GM19438 (cell line): Measurements from ENCODE around the gene SLC12A9.

ENCODE experiments used
- ATAC-seq: cut with Tn5 transposase; IDR thresholded peaks from one replicate; pipeline ENCODE4 v1.9.1; 2021; ENCODE audit warnings: low read depth; ENCODE audit not compliant: unreplicated experiment

SLC12A9 gene

DNA sequence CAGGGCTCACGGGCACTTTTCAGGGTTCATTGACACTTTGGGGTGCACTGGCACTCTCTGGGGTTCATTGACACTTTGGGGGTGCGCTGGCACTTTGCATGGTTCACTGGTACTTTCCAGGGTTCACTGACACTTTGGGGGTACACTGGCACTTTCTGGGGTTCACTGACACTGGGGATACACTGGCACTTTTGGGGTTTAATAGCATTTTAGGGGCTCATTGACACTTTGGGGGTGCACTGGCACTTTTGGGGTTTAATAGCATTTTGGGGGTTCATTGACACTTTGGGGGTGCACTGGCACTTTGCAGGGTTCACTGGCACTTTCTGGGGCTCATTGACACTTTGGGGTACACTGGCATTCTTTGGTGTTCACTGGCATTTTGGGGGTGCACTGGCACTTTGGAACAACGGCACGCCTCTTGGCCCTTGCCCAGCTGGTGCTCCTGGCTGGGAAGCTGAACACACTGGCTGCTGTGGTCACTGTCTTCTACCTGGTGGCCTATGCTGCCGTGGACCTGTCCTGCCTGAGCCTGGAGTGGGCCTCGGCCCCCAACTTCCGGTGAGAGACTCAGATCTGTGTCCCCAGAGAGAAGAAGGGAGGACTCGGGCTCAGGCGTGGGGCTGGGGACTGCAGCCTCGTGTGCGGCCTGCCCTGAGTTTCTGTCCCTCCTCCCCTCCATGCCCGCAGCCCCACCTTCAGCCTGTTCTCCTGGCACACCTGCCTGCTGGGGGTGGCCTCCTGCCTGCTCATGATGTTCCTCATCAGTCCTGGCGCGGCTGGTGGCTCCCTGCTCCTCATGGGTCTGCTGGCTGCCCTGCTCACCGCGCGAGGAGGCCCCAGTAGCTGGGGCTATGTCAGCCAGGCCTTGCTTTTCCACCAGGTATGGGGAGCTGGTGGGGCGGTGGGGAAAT is 8.4 kb downstream of the SLC12A9 start:
- ATAC-seq = no peak

DNA sequence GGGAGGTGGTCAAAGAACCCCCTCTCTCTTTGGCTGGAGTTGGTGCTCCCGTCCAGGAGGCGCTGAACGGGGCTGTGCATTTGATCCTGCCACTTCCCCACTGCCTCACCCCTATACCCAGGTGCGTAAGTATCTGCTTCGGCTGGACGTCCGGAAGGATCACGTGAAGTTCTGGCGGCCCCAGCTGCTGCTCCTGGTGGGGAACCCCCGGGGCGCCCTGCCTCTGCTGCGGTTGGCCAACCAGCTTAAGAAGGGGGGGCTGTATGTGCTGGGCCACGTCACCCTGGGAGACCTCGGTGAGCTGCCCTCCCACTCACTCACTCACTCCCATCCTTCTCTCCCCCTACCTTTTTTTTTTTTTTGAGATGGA is 9.1 kb downstream of the SLC12A9 start:
- no peak for ATAC-seq

DNA sequence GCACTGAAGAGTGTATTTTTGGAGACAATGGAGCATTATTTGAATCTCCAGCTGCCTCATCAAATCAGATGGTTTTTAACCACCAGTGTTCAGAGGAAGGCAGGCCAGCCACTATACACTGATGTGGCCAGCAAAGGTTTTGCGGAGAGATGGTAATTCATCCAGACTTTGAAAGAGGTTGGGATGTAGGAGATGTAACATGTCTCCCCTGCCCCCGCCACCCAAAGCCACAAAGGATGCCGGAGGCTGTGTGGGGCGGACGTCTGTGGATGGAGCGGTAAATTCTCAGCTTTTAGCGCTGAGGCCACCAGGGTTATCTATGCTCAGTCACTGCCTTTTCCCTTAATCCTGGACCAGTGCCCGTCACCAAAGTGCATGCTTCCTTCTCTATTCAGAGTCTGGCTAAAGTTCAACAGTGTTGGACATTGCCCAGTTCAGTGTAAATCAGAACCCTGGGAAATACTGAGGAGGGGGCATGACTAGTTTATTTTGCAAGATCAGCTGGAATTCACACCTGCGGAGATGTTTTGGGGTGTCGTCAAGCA is 11.0 kb downstream of the SLC12A9 start:
- no peak for ATAC-seq

DNA sequence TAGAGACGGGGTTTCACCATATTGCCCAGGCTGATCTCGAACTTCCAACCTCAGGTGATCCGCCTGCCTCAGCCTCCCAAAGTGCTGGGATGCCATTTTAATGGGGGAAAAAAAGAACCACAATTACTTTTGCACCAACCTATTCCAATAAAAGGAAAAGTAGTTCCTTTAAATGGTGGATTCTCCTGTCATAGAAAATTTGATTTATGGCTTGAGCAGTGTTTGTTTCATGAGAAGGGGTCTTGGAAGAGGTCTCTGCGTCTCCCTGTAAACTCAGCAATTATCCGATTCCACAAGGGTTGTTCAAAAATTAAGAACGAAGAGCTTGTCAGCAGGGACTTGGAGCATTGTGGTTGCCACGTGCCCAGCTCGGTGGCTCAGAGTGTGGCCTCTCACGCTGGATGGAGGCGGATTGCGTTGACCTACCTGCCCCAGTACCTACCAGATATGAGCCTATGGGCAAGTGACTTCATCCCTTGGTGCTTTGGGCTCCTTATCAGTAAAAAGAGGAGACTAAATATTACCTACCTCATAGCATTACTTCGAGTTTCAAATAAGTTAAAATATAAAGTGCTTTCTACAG is 11.8 kb downstream of the SLC12A9 start:
- no peak for ATAC-seq

DNA sequence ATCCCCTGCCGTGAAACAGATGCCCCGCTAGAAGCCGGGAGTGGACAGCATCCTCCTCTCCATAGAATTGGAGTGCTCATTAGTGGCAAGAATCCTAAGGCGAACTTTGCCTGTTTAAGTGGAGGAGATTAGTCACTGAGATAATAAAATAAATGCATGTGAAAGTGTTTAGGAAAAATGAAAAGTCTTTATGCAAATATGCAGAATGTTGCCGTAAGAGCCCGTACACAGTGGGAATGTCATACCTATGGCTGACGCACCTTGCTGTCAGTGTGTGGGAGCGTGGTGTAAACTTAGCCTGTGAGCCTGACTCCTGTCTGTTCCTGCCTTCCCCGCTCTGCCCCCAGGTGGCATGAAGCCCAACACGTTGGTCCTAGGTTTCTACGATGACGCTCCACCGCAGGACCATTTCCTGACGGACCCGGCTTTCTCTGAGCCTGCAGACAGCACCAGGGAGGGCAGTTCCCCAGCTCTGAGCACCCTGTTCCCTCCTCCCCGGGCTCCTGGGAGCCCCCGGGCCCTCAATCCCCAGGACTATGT is 12.9 kb downstream of the SLC12A9 start:
- ATAC-seq = no peak

DNA sequence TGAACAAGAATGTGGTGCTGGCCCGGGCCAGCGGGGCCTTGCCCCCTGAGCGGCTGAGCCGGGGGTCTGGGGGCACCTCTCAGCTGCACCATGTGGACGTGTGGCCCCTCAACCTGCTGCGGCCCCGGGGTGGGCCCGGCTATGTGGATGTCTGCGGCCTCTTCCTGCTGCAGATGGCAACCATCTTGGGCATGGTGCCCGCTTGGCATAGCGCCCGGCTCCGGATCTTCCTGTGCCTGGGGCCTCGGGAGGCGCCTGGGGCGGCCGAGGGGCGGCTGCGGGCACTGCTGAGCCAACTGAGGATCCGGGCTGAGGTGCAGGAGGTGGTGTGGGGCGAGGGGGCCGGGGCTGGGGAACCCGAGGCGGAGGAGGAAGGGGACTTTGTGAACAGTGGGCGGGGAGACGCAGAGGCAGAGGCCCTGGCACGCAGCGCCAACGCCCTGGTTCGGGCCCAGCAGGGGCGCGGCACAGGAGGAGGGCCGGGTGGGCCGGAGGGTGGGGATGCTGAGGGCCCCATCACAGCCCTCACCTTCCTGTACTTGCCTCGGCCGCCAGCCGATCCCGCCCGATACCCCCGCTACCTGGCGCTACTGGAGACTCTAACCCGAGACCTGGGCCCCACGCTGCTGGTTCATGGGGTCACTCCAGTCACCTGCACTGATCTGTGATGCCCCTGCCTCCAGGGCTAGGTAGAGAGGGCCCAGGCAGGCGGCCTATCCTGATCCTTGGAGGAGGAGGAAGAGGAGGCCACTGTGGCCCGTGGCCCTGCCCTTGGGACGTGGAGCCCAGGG is 13.6 kb downstream of the SLC12A9 start:
- no peak for ATAC-seq

DNA sequence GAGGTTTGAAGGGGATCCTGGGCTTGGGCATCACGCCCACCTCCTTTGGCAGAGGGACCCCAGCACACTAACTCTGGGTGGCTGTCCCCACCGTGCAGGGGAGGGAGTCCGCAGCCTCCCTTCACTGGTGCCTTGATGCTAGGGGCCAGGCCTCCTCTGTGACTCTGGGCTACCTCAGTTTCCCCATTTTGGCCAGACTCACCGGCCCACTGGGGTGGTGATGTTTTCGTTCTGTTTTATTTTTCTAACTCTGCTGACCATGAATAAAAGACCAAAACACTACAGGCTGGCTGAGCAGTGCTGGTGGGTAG is 14.2 kb downstream of the SLC12A9 start:
- no peak for ATAC-seq

DNA sequence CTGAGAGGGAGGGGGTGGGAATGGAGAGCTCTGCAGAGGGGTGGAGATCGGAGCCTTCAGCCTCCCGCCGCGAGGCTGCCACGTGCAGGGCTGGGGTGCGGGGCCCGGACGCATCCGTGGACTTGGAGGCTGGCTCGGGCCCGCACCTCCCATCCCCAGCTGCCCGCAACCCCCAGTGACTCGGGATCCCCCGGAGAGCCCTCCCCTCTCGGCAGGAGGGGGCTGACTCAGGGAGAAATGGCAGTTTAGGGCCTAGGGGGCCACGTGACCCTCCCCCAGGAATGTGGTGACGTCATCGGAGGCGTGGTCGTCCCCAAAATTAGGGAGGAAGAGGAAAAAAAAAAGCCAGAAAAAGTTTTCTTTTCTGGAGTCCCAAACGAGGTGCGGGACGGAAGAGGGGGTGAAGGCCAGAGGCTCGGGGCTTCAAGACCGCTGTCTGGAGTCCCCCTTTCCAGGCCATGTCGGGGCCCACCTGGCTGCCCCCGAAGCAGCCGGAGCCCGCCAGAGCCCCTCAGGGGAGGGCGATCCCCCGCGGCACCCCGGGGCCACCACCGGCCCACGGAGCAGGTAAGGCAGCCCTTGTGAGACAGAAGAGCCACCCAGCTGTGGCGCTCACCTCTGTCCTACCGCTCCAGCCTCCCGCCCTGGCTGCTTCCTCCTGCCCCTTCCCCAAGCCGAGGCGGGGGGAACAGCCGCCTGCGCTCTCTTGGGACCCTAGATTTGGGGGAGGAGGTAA is 14.7 kb downstream of the SLC12A9 start, which contains the start of gene TRIP6:
TRIP6 (plus strand) TSS at position 348 of the 736 bp plus-strand sequence; CDS start at position 459, 111 bp downstream.
- ATAC-seq = no peak

DNA sequence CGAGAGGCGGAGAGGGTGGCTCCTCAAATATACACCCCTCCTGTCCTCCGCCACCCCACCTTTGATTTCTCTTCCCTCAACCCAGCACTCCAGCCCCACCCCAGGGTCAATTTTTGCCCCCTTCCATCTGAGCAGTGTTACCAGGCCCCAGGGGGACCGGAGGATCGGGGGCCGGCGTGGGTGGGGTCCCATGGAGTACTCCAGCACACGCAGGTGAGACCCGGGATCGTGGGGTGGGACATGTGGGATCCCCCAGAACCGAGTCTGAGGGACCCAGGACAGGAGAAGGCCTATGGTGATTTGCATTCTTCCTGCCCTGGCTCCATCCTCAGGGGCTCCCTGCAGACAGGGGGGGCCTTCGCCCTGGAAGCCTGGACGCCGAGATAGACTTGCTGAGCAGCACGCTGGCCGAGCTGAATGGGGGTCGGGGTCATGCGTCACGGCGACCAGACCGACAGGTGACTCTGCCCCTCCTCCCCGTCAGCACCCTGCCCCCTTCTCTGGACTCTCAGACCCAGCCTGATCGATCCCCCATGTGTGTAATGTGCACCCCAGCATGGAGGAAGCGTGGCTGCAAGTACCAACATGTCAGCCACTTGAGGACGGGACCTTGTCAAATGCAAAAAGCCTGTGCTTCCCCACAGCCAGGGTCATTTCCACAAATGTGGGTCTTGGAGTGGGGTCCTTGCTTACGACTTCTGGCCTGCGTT is 15.4 kb downstream of the SLC12A9 start:
- ATAC-seq = no peak

DNA sequence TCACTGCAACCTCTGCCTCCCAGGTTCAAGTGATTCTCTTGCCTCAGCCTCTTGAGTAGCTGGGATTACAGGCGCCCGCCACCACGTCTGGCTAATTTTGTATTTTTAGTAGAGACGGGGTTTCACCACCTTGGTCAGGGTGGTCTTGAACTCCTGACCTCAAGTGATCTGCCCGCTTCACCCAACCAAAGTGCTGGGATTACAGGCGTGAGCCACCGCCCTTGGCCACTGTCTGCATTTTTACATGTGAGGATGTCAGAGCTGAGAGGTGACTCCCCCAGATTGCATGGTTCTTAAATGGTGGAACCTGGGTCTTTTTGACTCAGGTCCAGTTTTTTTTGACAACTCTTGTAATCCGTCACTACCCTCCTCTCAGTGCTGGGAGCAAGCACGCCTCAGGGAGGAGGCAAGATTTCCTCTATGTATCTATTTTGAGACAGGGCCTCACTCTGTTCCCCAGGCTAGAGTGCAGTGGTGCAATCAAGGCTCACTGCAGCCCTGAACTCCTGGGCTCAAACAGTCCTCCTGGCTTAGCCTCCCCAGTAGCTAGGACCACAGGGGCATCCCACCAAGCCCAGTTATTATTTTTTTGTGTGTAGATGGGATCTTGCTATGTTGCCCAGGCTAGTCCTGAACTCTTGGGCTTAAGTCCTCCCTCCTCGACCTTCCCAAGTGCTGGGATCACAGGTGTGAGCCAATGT is 21.2 kb downstream of the SLC12A9 start:
- no peak for ATAC-seq

DNA sequence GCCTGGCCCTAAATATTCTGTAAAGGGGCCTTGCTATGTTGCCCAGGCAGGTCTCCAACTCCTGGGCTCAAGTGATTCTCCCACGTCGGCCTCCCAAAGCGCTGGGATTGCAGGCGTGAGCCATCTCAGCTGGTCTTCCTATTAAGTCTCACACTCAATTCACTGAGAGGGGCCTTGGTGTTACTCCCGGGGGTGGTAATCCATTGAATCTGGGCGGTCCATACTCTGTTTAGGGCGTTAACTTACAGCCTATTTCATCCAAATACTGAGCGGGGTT is 21.7 kb downstream of the SLC12A9 start:
- no peak for ATAC-seq

DNA sequence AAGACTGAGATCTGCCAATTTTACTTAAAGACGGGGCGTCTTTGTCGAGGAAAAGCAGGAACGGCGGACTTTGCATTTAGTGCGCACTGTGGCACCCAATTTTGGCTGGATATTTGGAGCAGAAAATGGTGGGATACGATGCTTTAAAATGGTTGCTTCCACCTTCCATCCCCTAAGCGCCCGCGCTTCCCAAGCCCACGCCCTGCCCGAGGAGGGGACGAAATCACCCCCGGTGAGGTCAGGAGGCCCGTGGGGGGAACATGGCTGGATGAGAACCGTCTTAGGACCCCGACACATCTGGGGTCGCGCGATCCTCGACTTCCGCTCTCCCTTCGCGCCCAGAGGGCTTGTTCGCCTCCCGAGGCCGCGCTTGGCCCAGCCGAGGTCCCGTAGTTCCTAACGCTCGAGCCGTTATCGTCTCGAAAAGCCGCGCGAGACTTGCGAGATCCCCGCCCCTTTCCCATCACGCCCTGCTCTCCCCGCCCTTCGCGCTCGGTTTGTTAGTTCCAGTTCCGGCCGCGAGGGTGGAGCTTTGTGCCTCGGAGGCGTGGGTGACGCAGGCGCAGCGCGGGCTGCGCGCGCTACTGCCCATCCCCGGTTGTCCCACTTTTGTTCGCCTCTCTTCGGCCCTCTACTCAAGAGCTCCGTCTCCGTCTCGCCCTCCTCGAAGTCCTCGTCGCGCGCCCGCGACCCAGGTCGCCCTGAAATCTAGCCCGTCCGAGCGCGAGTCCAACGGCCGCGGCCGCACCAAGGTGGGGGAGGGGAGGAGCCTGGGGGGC is 22.3 kb downstream of the SLC12A9 start, which contains the start of gene SRRT:
SRRT (plus strand) TSS at position 527 of the 779 bp plus-strand sequence. CDS start 488 bp downstream, outside the sequence.
- ATAC-seq = peak; percentile 86

DNA sequence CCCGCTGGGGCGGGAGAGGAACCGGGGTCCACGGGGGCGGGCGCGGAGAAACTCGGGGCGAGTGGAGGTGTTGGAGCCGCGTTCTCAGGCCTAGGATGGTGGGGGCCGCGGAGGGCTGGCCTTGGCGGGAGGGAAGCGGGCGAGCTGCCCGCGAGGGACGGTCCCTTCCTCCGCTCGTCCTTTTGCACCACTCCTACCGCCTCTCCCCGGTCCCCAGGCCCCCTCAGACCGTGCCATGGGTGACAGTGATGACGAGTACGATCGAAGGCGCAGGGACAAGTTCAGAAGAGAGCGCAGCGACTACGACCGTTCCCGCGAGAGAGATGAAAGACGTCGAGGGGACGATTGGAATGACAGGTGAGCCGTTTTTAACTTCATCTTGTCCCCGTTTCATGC is 22.8 kb downstream of the SLC12A9 start:
- peak; percentile 30 for ATAC-seq

DNA sequence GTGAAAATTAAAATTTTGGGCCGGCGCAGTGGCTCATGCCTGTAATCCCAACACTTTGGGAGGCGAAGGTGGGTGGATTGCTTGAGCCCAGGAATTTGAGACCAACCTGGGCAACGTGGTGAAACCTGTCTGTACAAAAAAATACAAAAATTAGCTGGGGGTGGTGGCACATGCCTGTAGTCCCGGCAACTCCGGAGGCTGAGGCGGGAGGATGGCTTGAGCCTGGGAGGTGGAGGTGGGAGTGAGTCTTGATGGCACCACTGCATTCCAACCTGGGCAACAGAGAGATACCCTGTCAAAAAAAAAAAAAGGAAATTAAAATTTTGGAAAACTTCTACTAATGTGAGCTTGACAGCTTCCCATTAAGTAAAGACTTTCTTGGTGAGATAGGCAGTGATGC is 25.5 kb downstream of the SLC12A9 start:
- no peak for ATAC-seq

DNA sequence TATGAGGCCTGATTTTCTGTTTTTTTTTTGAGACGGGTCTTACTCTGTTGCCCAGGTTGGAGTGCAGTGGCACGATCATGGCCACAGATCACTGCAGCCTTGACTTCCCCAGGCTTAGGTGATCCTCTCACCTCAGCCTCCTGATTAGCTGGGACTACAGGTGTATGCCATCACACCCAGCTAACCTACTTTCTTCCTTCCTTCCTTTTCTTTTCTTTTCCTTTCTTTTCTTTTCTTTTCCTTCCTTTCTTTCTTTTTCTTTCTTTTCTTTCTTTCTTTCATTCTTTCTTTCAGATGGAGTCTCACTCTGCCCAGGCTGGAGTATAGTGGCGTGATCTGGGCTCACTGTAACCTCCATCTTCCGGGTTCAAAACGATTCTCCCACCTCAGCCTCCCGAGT is 26.2 kb downstream of the SLC12A9 start:
- no peak for ATAC-seq

DNA sequence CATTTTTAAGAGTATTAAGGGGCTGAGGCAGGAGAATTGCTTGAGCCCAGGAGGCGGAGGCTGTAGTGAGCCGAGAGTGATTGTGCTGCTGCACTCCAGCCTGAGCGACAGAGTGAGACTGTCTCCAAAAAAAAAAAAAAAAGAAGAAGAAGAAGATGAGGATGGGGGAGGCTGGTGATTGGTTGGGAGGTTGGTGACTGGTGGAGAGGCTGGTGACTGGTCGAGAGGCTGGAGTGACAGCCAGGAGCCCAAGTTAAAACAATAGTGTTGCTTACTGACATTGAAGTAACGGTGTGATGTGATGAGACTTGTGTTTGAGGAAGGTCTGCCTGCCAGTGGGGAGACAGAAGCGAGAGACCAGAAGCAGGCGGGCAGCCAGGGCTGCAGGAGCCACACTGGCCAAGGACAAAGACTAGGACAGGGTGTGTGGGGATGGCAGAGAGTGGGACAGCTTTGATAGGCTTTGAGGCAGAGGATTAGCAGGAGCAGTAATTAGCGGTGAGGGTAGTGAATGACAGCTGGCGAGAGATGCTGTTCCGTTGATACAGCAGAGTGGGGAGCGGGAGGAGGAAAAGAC is 27.3 kb downstream of the SLC12A9 start:
- ATAC-seq = no peak

DNA sequence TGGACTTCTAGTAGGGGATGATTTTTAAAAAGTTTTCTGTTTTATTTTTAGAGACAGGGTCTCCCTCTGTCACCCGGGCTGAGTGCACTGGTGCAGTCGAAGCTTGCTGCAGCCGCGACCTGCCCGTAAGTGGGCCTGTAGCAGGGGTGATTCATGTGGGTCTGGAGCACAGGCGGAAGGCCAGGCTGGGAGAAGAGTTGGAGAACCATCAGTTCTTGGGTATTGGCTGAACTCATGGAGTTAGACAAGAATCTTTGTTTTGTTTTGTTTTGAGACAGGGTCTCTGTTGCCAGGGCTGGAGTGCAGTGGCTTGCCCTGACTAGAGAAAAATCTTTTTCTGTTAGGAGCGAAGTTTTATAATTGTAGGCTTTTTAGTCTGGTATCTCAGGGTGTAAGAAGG is 28.1 kb downstream of the SLC12A9 start:
- no peak for ATAC-seq

DNA sequence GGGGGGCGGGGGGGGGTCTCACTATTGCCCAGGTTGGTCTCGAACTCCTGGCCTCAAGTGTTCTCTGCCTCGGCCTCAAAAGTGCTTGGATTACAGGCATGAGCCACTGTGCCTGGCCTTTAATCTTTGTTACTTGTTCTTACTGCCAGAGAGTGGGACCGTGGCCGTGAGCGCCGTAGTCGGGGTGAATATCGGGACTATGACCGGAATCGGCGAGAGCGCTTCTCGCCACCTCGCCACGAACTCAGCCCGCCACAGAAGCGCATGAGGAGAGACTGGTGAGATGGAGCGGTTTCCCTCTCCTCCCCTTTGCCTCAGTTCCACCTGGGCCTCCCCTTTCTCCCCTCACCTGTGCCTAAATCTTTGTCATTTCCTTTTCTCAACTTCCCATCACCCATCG is 28.6 kb downstream of the SLC12A9 start:
- no peak for ATAC-seq
